ENCODE results near the gene QSER1.

- TF ChIP-seq POLR2AphosphoS5 (IDR thresholded peaks at IDR 0.05): no peak
- TF ChIP-seq CTCF (IDR thresholded peaks at IDR 0.05): no peak
- no peak for TF ChIP-seq POLR2A (IDR thresholded peaks at IDR 0.05)
These were observed 99.3 kb downstream of the QSER1 start for GRCh38 chr11:32991898-32992297.

Measured in sigmoid colon (tissue), 4 donors.